Stimulated activated CD8-positive, alpha-beta memory T cell treated with anti-CD3 and anti-CD28 coated beads, Interleukin-7, amount 100 ng/mL, for 4 hours (primary cell): ENCODE results near the gene FRMD8.

Source experiments
- DNase-seq, 2 donors: peaks; one replicate each; pipeline ENCODE4 v3.0.0-alpha.2; 2020; ENCODE audit warnings: low read depth in 2 of 2

FRMD8 gene

GRCh38 chr11:65454696-65455456, 68.4 kb downstream of the FRMD8 start:
- DNase-seq, result peak; percentile 42 to 72

DNA sequence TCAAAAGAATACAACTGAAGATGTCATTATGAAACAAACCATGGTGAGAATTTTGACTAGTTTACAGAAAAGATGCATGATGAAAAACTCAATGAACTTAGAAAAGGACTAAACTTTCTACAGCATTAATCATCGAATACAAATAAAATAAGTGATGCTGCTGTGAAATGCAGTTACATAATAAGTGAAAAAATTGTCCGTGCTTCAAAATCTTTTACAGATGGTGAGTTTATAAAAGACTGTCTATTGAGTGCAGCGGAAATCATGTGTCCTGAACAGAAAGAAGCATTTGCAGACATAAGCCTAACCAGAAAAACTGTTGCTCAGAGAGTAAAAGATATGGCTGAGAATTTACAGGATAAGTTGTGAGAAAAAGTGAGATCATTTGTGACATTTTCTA, 70.0 kb downstream of the FRMD8 start:
- DNase-seq, result no peak

DNA sequence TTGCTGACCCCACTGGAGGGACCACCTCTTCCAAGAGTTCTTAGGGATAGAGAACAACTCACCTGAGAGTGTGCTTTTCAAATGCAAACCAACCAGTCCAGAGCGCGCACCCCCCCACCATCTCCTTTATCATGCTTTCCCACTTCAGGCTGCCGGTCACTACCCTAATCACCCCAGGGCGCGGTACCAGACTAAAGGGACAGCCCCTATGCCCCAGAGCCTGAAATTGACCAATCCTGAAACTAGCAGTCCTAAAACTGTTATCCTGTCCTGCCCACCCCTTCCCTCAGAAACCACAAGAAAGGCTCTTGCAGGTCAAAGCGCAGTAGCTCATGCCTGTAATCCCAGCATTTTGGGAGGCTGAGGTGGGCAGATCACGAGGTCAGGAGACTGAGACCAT, 73.1 kb downstream of the FRMD8 start:
- DNase-seq, result no peak
